ENCODE results near the gene ATOX1. TPM values are rescaled to one million over a fixed set of nuclear protein-coding genes. Genes with fewer than 3 reads are reported as not detected.

The ATOX1 gene
- total and polyA plus RNA-seq, 2 of the 13 experiments (the other 11 are each of a cell fraction or from before 2014, with no cell fraction given) = 62.4 to 124 TPM

- Histone ChIP-seq H3K4me2 (ENCODE audit: low read depth, low read length) (peak overlapping the region; percentile 90), H4K20me1 (ENCODE audit: insufficient read depth, low read length) (peaks cover 67% of the 10 kb centered on the region), H3K27ac (ENCODE audit: extremely low read length, insufficient read depth, low read length) (peak overlapping the region; percentile 14), H3K79me2 (ENCODE audit: insufficient read depth, low read length) (peaks cover 69% of the 10 kb centered on the region), H3K36me3 (replicated peaks in 1 of 2; ENCODE audit: control insufficient read depth in 1 of 2, insufficient read depth in 2 of 2, low read length in 2 of 2) (peaks cover 2 to 5% of the 10 kb centered on the region in 2 experiments; a peak in 4 of 5 replicates), H3K4me3 (replicated peaks in 1 of 3; ENCODE audit: insufficient read depth in 1 of 3, low read depth in 2 of 3, low read length in 3 of 3) (peak overlapping the region; percentile 91 to 97 (median 95)), H3K9ac (ENCODE audit: insufficient read depth, low read depth, low read length) (peak overlapping the region; percentile 90), H3K9me3 (ENCODE audit: low read length) (no peaks in the 10 kb centered on the region), H3K4me1 (ENCODE audit: insufficient read depth, low read length) (peaks cover 63% of the 10 kb centered on the region), H2AFZ (ENCODE audit: low read length) (no peak overlapping the region), H3K27me3 (ENCODE audit: control insufficient read depth in 1 of 2, insufficient read depth in 2 of 2, low read length in 2 of 2) (no peaks in the 10 kb centered on the region; a peak in 1 of 5 replicates)
- in situ Hi-C loops (cut with HindIII; ENCODE audit: extremely low pct_ligation_motif_present, low pct_unique_long_range_greater_than_20kb) (no loop called here), intact Hi-C loops (cut with micrococcal nuclease; ENCODE audit: unreplicated experiment) (loop anchor here (2.0 to 5.0 kb wide), 3 partner anchors 47 to 522 kb away; partner anchors contain the start of gene GM2A)
- TF ChIP-seq ZNF550 (CRISPR knock-in tag; IDR thresholded peaks at IDR 0.05; ENCODE audit: borderline replicate concordance) = no peak
- TF ChIP-seq SP4 (CRISPR knock-in tag; IDR thresholded peaks at IDR 0.05) = no peak
- no peak for TF ChIP-seq ZNF616 (CRISPR knock-in tag; IDR thresholded peaks at IDR 0.05; ENCODE audit: low read depth)
- DNase-seq (ENCODE audit: low spot score) = no peak
- ChIA-PET POLR2A (interaction anchor here (0.9 to 5.4 kb wide), 5 partner anchors 14 to 521 kb away, joined by 3 to 73 read pairs (median 3); partner anchors contain the start of genes ATOX1 and GM2A), CTCF (ENCODE audit: low intra/inter-chr PET ratio, low total read pairs) (no interaction called here)
- FAIRE-seq = peak; percentile 15
- 1% methylated on average over 3 of the region's 3 CpGs for WGBS (ENCODE audit: low lambda C conversion rate)
- no peak for ATAC-seq
- no TSS peak for BruUV-seq (replicated peaks)
Measured at GRCh38 chr5:151773951-151774350, 15.5 kb upstream of the ATOX1 start.

- POLR2A ChIA-PET = interaction anchor here (1.0 to 5.4 kb wide), 8 partner anchors 9 to 520 kb away, joined by 3 to 148 read pairs (median 17); partner anchors contain the start of genes ATOX1 and GM2A
- FAIRE-seq = no peak
- H4K20me1 ChIP-seq (ENCODE audit: insufficient read depth, low read length) = peaks cover 58% of the 10 kb centered on the region
- TF ChIP-seq SIN3B (IDR thresholded peaks at IDR 0.05; ENCODE audit: low read length) (peak; percentile 20; the same call in 1 of the 2 replicates), NCOA1 (CRISPR knock-in tag; IDR thresholded peaks at IDR 0.05) (0 out of 2 replicates have a peak, but pooled peaks have one; percentile 33), RFXANK (CRISPR knock-in tag; IDR thresholded peaks at IDR 0.05) (no peak), POLR2A (IDR thresholded peaks at IDR 0.05; ENCODE audit: insufficient read depth in 1 of 2, low read depth in 2 of 2, low read length in 2 of 2) (peak in 1 of 2 experiments; percentile 9; a peak in 1 of 4 replicates), ZNF414 (CRISPR knock-in tag; IDR thresholded peaks at IDR 0.05) (0 out of 2 replicates have a peak, but pooled peaks have one; percentile 52), MAFK (conservative IDR thresholded peaks at IDR 0.05 in 1 of 2, IDR thresholded peaks at IDR 0.05 in 1 of 2; ENCODE audit: low read length in 2 of 2) (peak; percentile 28 to 33; a peak in 2 of 4 replicates), PAXIP1 (CRISPR knock-in tag; conservative IDR thresholded peaks at IDR 0.05) (0 out of 2 replicates have a peak, but pooled peaks have one; percentile 11), ZNF317 (CRISPR knock-in tag; IDR thresholded peaks at IDR 0.05) (0 out of 2 replicates have a peak, but pooled peaks have one; percentile 23), ATF3 (CRISPR knock-in tag; IDR thresholded peaks at IDR 0.05) (no peak), SALL1 (CRISPR knock-in tag; IDR thresholded peaks at IDR 0.05) (0 out of 2 replicates have a peak, but pooled peaks have one; percentile 5)
Measured at GRCh38 chr5:151772846-151773561, 14.6 kb upstream of the ATOX1 start.

More at GRCh38 chr5:151772846-151773561, 14.6 kb upstream of the ATOX1 start:
- ATAC-seq (no peak), DNase-seq (ENCODE audit: low spot score) (no peak)
- in situ Hi-C loops (cut with HindIII; ENCODE audit: extremely low pct_ligation_motif_present, low pct_unique_long_range_greater_than_20kb) = no loop called here
- under 1% methylated on average over 18 of the region's 18 CpGs for WGBS (ENCODE audit: low lambda C conversion rate)
- Histone ChIP-seq H3K27ac (ENCODE audit: extremely low read length, insufficient read depth, low read length) (peak overlapping the region; percentile 88), H3K9me3 (ENCODE audit: low read length) (no peaks in the 10 kb centered on the region), H3K4me2 (ENCODE audit: low read depth, low read length) (peak overlapping the region; percentile 90), H3K79me2 (ENCODE audit: insufficient read depth, low read length) (peaks cover 59% of the 10 kb centered on the region), H3K27me3 (ENCODE audit: control insufficient read depth in 1 of 2, insufficient read depth in 2 of 2, low read length in 2 of 2) (no peaks in the 10 kb centered on the region; a peak in 1 of 5 replicates), H3K9ac (ENCODE audit: insufficient read depth, low read depth, low read length) (peak overlapping the region; percentile 90), H3K4me3 (replicated peaks in 1 of 3; ENCODE audit: insufficient read depth in 1 of 3, low read depth in 2 of 3, low read length in 3 of 3) (peak overlapping the region; percentile 91 to 97 (median 95)), H3K36me3 (replicated peaks in 1 of 2; ENCODE audit: control insufficient read depth in 1 of 2, insufficient read depth in 2 of 2, low read length in 2 of 2) (peaks cover 2 to 3% of the 10 kb centered on the region in 2 experiments; a peak in 4 of 5 replicates), H3K4me1 (ENCODE audit: insufficient read depth, low read length) (peaks cover 53% of the 10 kb centered on the region), H2AFZ (ENCODE audit: low read length) (no peak overlapping the region)
- BruUV-seq (replicated peaks) = TSS peak; percentile 54
- intact Hi-C loops (cut with micrococcal nuclease; ENCODE audit: unreplicated experiment) = loop anchor here (2.0 to 5.0 kb wide), 3 partner anchors 48 to 521 kb away; partner anchors contain the start of gene GM2A
- CTCF ChIA-PET (ENCODE audit: low intra/inter-chr PET ratio, low total read pairs) = no interaction called here

Data from HepG2 (cell line).